Retina (tissue), 1 donor: ENCODE data around the gene OPN5.
A peak's percentile ranks its signal among the peaks of the same experiment; 100 is the strongest.
"Not testable (repeated sequence)": the region's sequence is repeated elsewhere in the genome, so short reads cannot be mapped to it uniquely, and the experiment has no call there.

Experiments used
- DNase-seq: peaks from one replicate; pipeline ENCODE4 v3.0.0-alpha.2; 2016

Gene OPN5, protein sequence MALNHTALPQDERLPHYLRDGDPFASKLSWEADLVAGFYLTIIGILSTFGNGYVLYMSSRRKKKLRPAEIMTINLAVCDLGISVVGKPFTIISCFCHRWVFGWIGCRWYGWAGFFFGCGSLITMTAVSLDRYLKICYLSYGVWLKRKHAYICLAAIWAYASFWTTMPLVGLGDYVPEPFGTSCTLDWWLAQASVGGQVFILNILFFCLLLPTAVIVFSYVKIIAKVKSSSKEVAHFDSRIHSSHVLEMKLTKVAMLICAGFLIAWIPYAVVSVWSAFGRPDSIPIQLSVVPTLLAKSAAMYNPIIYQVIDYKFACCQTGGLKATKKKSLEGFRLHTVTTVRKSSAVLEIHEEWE

DNA sequence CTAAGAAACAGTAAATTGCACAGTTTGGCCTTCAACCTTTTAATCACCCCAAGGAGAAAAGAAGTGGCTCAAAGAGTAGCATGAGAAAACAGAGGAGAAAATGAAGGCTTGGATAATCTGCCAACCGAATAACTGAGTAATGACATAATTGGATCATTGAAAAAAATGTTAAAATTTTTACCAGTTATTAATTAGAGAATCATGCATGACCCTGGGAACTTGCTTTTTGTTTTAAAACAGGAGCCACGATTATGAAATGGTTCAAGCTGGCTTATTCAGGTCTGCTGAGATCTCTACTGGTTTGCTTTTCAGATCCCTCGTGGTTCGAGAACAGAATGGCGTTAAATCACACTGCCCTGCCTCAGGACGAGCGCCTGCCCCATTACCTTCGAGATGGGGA, at the start of gene OPN5:
TSS of gene OPN5 (plus strand) at position 301 of the 400 bp plus-strand sequence. CDS start at position 336, 35 bp downstream.
- no peak for DNase-seq

DNA sequence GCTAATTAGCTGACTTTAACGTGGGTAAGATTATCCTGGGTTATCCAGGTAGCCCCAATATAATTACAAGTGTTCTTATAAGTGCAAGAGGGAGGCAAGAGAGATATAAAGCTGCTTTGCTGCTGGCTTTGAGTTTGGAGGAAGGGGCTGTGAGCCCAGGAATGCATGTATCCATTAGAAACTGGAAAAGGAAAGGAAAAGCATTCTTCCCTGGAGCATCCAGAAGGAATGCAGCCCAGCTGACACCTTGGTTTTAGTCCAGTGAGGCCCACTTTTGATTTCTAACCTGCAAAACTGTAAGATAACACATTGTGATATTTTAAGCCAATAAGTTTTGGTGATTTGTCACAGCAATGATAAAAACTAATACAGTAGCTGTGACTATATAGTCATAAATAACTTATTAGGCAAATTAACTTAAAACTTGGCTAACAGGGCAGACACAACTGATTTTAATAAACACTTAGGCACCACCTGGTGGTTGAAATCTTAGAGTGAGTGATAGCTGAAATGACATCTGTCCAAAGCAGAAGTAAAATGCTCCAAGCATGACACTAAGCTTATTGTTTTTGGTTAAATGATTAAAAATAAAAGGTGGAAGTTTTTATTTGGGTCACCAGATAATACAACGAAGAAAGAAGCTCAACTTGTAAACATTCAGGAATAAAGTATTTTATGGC, 47.8 kb upstream of the OPN5 start:
- no peak for DNase-seq

DNA sequence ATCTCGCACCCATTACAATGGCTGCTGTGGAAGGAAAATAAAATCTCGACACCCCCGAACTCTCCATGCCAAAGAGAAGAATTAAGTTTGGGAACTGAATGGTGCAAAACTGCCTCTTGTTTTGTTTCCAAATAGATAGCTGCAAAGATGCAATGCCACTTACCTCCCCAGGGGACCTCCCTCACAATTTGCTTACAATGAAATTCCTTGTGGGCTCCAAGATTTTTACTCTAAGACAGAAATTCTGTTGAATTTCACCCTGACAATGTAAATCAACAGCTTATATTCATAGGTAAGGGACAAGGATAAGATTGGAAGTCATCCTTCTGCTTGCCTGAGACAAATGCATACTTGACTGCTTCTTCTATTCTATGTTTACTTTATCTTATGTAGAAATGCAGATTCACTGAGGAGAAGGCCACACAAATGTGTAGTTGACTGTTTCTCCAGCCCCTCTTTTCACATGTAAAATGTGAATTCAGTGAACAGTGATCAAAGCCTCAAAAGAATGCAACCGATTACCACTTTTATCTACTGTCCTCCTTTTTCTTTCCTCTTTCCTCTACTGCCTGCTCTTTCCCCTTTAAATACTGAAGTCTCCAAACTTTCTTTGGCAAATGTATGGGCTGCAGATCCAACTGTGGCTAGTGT, 46.9 kb upstream of the OPN5 start:
- DNase-seq = no peak

DNA sequence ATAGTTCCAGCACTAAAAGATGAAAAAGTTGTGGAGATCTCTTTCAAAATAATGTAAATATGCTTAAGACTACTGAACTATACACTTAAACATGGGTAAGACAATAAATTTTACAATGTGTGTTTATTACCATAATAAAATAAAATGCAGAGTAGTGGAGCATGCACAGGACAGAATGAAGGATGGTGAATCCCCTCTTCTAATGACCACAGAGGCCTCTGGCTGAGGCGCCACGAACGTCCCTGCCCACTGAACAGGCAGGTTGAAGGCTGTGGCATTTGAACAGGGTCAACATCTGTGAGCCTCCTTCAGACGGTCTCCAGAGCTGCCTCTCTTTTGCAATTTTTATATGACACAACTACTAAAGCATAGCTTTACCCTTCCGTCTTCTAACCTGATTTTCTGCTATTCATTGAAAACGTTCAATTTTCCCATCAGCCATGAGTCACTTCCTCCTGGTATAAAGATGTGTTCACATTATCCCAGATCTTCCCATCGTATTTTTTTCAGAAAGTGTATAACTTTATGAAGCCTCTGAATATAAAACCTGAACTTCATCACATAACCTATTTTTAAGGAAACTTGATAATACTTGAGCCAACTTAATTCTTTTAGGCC, 45.6 kb upstream of the OPN5 start:
- no peak for DNase-seq

DNA sequence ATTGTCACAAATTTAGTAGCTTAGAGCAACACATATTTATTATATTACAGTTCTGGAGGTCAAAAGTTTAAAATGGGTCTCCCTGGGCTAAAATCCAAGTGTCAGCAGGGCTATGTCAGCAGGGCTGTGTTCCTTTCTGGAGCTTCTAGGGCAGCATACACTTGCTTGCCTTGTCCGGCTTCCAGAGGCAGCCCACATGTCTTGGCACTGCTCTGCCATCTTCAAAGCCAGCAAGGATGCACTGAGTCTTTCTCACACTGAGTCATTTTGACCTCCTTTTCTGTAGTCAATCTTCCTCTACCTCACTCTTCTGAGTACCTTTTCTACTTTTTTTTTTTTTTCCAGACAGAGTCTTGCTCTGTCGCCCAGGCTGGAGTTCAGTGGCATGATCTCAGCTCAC, 44.4 kb upstream of the OPN5 start:
- DNase-seq = no peak

DNA sequence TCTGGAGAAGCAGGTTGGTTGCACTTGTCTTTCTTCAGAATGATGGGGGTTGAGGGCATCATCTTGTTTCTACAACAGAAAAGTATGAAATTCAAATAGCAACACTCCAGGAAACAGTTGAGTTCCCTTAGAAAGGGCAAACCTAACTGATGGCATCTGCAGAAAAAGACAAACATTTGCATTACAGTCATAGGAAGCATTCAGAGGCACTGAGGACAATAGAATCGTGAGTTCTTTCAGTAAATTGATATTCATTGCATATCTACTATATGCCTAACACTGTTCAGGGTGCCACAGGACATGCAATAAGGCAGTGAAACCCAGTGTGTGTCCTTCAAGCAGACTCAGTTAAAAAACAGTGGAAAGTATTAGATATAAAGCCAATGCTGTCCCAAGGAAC, 41.1 kb upstream of the OPN5 start:
- DNase-seq = no peak

DNA sequence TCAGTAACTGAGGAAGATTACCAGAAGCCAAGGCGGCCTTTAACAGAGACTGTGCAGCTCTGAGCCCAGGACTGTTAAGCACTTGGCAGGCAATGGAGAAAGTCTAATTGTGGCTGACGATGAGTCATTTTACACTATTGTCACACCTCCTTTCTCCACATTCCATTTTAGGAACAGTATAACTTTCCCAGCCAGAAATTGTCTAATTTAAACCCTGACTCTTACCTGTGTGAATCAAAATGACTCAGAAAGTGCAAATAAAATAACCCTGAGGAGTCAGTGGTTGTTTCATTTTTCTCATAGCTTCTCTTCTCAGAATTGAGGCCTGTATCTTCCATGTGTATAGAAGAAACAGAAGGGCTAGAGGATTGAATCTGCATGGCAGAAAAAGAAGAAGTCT, 40.0 kb upstream of the OPN5 start:
- DNase-seq = no peak

DNA sequence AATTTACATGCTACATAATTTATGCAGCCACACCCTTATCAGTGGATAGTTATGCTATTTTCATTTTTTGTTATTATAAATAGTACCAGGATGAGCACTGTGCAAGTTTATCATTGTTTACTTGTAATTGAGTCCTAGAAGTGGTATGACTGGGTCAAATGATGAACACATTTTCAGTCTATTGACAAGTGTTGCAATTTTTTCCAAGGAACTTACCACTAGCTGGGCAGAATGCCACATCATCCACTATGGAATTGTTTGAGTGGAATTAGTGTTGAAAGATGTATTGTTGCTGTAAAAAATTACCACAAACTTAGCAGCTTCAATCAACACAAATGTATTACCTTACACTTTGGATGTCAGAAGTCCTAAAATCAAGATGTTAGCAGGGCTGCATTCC, 38.1 kb upstream of the OPN5 start:
- DNase-seq = no peak

DNA sequence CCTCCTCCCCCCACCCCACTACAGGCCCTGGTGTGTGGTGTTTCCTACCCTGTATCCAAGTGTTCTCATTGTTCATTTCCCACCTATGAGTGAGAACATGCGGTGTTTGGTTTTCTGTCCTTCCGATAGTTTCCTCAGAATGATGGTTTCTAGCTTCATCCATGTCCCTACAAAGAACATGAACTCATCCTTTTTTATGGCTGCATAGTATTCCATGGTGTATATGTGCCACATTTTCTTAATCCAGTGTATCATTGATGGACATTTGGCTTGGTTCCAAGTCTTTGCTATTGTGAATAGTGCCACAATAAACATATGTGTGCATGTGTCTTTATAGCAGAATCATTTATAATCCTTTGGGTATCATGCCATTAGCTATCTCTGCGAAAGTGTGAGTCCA, 36.6 kb upstream of the OPN5 start:
- DNase-seq = not testable (repeated sequence)

DNA sequence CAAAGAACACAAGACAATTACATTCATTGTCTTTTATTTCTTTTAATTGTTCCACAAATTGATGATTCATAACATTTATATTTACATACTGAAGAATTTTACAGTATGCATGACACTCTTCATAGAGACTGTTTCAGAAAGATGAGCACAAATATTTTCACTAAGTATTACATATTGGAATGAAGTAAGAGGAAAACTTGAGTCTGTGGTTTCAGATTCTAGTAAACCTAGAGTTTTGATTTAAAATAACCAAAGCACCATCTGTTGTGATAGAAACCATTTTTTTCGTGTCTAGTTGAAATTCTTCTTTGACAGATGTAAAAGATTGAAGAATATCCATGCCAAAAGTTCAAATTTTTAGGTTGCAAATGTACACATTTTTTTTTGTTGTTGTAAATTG, 32.1 kb upstream of the OPN5 start:
- no peak for DNase-seq

DNA sequence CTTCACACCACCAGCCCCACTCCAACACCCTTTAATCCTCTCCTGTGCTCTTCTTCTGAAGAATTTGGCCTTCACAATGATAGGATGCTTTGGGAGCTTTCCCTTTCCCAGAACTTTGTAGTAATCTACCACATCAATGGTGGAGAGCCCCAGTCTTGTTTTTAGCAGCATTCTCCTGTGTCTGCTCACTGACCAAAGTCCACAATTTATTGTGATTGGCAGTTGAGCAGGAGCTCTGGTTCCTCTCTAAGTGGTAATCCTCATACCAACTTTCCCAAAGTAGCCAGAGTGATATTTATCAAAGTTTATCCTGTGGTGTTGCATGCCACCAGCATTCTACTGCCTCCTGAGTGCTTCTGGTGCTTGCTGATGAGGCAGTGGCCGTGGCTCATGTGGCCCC, 29.0 kb upstream of the OPN5 start:
- no peak for DNase-seq

DNA sequence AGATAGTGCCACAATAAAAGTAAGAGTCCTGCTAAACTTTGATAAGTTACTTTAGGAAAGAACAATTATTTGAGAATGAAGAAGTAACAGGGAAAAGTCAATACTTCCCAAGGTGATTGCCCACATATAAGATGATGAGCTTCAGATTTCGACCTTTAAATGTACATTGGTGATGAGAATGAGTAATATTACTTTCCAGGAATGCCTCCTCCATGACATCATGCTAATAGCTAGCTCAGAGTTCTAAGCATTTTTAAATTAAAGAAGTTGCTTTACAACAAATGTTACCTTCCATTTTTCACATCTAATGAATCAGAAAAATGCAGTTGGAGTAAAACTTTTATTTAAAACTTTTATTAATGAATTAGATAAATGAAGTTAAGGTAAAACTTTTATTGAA, 22.5 kb upstream of the OPN5 start:
- DNase-seq = no peak

DNA sequence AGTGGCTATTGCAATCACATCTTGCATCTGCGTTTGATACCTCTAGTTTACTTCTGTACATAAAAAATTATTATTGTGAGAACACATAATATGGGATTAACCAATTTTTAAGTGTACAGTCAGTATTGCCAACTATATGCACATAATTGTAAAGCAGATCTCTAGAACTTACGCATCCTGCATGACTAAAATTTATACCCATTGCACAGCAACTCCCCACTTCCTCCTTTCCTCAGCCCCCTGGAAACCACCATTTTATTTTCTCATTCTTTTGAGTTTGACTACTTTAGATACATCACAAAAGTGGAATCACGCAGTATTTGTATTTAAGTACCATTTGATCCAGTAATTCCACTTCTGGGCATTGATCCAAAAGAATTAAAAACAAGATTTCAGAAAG, 19.3 kb upstream of the OPN5 start:
- DNase-seq = no peak

DNA sequence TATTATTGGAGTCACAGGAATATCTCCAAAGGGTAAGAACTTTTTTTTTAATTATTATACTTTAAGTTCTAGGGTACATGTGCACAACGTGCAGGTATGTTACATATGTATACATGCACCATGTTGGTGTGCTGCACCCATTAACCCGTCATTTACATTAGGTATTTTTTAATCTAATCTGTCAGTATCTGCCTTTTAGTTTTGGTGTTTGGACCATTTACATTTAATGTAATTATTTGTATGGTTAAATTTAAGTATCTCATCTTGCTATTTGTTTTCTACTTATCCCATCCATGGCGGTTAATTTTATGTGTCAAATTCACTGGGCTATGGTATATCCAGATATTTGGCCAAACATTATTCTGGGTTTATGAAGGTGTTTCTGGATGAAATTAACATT, 15.4 kb upstream of the OPN5 start:
- no peak for DNase-seq

DNA sequence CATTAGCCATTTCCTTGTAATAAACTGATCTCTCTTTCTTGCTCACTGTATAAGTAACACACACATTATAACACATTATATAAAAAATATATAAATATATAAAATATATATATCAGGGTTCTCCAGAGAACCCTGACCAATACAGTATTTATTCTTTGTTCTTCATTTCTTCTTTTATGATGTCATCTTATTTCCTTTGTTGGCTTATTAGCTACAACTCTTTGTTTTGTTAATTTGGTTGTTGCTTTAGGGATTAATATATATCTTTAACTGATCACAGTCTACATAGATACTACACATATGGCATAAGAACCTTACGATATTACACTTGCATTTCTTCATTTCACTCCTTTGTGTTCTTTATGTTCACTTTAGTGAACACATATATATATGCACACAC, 14.7 kb upstream of the OPN5 start:
- no peak for DNase-seq

DNA sequence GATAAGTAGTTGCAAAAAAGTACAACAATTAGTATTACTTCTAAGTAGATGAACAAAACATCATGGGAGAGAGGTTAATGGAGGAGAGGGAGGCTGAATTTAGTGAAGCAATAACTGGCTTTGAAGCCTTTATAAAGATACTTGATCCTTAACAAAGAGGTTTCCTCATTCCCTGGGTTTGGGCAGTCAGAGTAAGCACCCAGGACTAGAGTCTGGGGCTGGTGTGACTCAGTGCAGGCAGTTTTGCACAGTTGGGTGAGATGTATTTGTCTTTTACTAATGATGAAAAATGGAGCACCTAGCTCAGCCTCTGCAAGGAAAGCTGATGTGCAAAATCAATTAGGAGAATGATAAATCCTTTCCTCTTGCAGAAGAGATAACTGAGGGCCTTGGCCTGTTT, 11.8 kb upstream of the OPN5 start:
- DNase-seq = no peak

DNA sequence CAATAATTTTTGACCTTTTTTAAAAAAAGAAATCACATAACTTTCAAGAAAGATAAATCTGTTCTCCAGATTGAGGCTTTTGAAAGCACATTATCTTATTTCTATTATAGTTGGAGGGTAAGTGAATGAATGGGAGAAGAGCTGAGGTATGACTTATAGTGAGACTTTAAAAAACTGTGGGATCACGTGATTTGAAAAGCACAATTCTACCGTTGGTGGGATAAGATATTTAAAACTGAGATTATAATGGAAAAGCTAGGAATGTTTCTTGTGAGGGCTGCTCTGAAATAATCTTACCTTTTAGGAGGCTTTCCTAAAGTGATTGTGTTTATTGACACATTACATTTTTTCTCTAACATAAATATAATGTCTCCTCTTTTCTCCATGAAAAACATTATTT, 9.5 kb upstream of the OPN5 start:
- DNase-seq = no peak

DNA sequence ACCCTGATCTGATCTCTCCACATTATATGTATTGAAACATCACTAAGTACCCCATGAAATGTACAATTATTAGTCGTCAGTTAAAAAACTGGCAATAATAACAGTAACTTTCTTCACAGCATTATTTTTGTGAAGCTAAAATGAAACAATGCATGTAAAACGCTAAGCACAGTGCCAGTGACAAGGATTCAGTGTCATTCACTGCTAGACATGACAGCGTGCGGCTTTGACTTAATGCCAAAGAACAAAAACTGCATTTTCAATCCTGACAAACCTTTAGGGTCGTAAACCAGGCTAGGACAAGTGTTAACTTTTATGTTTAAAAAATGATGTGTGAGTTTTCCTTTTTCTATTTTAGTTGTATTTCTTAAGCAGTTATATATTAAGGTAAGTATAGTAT, 8.8 kb upstream of the OPN5 start:
- DNase-seq = no peak

DNA sequence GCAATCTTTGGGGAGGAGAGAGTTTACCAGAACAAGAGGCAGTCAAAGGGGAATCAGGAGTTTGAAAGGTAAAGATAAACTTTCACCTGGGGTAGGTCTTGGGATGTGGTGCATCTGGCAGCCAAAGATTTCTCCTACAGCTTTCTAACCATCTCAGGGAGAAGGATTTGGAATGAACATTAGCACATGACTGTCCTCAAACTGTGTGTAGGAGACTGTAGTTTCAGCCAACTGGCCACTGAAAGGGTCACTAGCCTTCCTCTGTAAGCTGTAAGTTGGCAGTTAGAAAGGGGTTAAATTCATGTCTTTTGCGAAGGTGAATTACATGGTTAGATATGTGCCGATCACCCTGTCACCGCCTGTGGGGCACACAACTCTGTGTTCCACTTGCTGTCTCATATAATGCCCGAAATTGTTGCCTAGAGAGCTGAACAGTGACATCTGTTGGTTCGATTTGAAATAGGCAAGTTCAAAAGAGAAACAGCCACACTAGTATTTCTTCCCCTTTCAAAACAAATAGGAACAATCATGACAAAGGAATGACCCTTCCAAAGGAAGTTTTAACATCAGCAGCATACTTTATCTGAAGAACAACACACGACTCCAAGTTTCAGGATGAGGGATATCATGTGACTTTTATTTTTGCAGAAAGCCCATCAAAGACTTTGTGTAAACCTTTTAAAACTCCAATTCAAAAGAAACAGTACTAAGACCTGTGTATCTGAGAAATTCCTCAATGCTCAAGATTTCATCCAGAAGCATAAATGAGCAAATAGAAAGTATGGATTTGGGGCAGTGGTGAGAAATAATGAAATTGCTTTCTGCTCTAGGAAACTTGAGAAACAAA, 1.1 kb upstream of the OPN5 start:
- DNase-seq = peak; percentile 68

DNA sequence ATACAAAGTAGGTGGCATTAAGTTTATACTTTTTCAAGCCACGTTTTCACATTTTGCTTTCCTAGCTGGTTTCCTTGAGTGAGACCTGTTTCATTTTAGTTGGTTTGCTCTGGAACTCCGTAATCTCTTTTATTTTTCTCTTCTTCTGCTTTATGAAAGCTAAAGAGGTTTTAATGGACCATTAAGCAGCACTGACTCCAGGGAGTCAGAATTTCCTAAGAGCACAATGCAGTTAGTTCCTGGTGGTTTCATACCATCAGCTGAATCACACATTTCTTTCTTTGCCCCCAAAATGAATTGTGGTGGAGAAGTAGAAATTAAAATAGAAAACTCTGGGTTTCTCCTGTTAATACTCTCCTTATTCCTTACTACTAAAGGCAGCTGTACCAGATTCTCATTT, 3.4 kb downstream of the OPN5 start:
- no peak for DNase-seq

DNA sequence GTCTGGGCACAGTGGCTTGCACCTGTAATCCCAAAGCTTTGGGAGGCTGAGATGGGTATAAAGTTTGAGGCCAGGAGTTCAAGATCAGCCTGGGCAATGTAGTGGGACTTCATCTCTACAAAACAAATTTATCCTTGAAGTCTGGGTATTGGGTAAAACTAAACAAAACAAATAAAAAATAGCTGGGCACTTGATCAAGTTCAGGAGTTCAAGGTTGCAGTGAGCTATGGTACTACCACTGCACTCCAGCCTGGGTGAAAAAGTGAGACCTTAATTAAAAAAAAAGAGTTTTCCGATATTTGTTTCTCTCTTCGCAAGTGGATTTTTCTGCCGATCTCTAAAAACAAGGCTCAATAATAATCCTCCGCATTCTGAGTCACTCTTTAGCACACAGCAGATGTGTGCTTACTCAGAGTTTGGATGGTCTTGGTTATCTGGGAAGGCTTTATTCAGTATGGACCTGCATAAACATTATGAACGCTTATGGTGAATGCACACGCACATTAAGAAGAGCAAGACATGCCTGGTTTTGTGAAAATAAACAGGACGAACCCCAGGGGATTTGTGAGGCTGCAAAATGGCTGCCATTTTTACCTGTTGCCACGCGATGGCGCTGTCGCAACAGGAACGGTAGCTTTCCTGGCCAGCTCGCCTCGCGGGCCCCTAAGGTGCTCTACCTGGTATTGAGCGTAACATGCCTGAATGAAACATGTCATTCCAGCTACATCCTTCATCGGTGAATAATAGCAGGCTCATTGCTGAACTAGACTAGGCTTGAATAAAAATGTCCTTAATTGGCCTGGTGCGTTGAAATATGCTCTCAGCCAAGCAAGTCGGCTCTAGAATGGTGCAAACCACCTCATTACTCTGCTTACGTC, 6.0 kb downstream of the OPN5 start:
- DNase-seq = peak; percentile 84

DNA sequence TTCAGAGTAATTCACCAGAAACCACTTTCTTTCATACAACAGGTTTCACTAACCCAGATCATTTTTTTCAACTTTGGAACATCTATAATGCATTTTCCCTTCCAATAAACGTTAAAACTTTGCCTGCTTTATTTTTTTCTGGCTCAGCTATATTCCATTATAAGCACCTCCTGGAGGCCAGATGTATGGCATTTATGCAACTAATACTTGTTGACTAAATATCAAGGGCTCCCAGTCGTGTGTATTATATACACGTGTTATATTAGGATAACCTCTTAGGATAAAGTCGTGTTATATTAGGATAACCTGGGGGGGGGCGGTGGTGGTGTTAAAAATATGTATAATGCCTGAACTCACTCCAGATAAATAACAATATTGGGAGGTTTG, 6.7 kb downstream of the OPN5 start:
- DNase-seq = no peak
